Mesendoderm (in vitro differentiated cells): ENCODE results near the gene ANKRD55.

Source experiments
- DNase-seq: peaks from one replicate; pipeline ENCODE4 v3.0.0; 2013
- H2AK5ac ChIP-seq: 2 replicates; pipeline ENCODE4 v1.6.1; 2013; ENCODE audit warnings: low read length, inconsistent platforms
- H2BK120ac ChIP-seq: 2 replicates; pipeline ENCODE4 v1.6.1; 2013; ENCODE audit warnings: low read depth, mild to moderate bottlenecking, low read length, moderate library complexity, mixed read lengths
- H2BK15ac ChIP-seq: replicated peaks from 2 replicates; pipeline ENCODE4 v1.6.1; 2013; ENCODE audit warnings: low read depth, mild to moderate bottlenecking, moderate library complexity
- H2BK5ac ChIP-seq: 2 replicates; pipeline ENCODE4 v1.6.1; 2013; ENCODE audit warnings: low read length, inconsistent platforms
- H3K18ac ChIP-seq: 2 replicates; pipeline ENCODE4 v1.6.1; 2013; ENCODE audit warnings: mild to moderate bottlenecking, low read length, mixed read lengths
- H3K23ac ChIP-seq: one replicate; pipeline ENCODE4 v1.6.1; 2013; ENCODE audit warnings: low read length
- H3K27ac ChIP-seq: 2 replicates; pipeline ENCODE4 v1.5.1; 2013; ENCODE audit warnings: low read depth, mild to moderate bottlenecking, inconsistent platforms, low read length, moderate library complexity
- H3K27me3 ChIP-seq: 2 replicates; pipeline ENCODE4 v1.6.1; 2013; ENCODE audit warnings: low read length, control low read depth, mild to moderate bottlenecking, inconsistent platforms; ENCODE audit not compliant: insufficient read depth, poor library complexity
- H3K36me3 ChIP-seq: 2 replicates; pipeline ENCODE4 v1.6.1; 2013; ENCODE audit warnings: low read length, inconsistent platforms; ENCODE audit not compliant: control insufficient read depth, insufficient read depth
- H3K4ac ChIP-seq: one replicate; pipeline ENCODE4 v1.6.1; 2013; ENCODE audit warnings: low read depth, mild to moderate bottlenecking, low read length, moderate library complexity
- H3K4me1 ChIP-seq: 2 replicates; pipeline ENCODE4 v1.6.1; 2013; ENCODE audit warnings: low read depth, low read length, inconsistent platforms; ENCODE audit not compliant: control insufficient read depth
- H3K4me2 ChIP-seq: 2 replicates; pipeline ENCODE4 v1.6.1; 2013; ENCODE audit warnings: low read length
- H3K4me3 ChIP-seq: 2 replicates; pipeline ENCODE4 v1.5.1; 2013; ENCODE audit warnings: mild to moderate bottlenecking, low read length
- H3K56ac ChIP-seq: one replicate; pipeline ENCODE4 v1.6.1; 2013; ENCODE audit warnings: low read length
- H3K79me1 ChIP-seq: 2 replicates; pipeline ENCODE4 v1.6.1; 2013; ENCODE audit warnings: low read length, inconsistent platforms
- H3K79me2 ChIP-seq: 2 replicates; pipeline ENCODE4 v1.6.1; 2013; ENCODE audit warnings: mild to moderate bottlenecking, low read length; ENCODE audit not compliant: control insufficient read depth, insufficient read depth
- H3K9ac ChIP-seq: 2 replicates; pipeline ENCODE4 v1.6.1; 2013; ENCODE audit warnings: low read length, inconsistent platforms
- H4K5ac ChIP-seq: one replicate; pipeline ENCODE4 v1.6.1; 2013; ENCODE audit warnings: low read length
- H4K8ac ChIP-seq: one replicate; pipeline ENCODE4 v1.6.1; 2013; ENCODE audit warnings: low read depth, mild to moderate bottlenecking, control low read depth, low read length, moderate library complexity
- WGBS: extraction: QIAGEN DNeasy Blood & Tissue Kit; methylation state at CpG from one replicate; pipeline ENCODE4 v1.1.7; 2013; ENCODE audit warnings: low lambda C conversion rate, missing lambda C conversion rate; ENCODE audit not compliant: insufficient coverage; ENCODE audit errors: extremely low coverage; 5-methylcytosine and 5-hydroxymethylcytosine counted together

Gene ANKRD55

DNA sequence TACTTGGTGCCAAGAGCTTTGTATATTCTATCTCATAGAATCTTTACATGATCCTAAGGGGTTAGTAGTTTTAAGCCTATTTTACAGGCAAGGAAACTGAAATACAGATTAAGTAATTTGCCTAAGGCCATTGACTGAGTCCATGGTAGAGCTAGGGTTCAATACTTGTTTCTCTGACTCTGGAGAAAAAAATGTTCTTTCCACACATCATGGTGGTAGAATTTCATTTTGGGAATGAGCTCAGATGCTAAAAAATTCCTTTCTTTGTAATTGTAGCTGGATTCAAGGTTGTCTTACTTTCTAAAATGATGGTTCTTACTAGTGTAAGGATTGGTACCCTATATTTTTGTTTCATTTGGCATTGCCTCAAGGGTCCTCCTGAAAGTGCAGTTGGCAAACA is 86.0 kb downstream of the ANKRD55 start:
- H4K5ac ChIP-seq = no peak overlapping the region
- no peak overlapping the region for H2BK120ac ChIP-seq
- H2BK5ac ChIP-seq = no peak overlapping the region
- no peak overlapping the region for H4K8ac ChIP-seq
- H3K23ac ChIP-seq = no peak overlapping the region
- H3K4ac ChIP-seq = no peak overlapping the region
- no peak overlapping the region for H3K4me3 ChIP-seq
- H3K4me2 ChIP-seq = no peak overlapping the region
- H3K79me2 ChIP-seq = no peaks in the 10 kb centered on the region
- H3K27me3 ChIP-seq = no peaks in the 10 kb centered on the region
- DNase-seq = no peak
- H3K27ac ChIP-seq = no peak overlapping the region
- H2AK5ac ChIP-seq = no peak overlapping the region
- no peaks in the 10 kb centered on the region for H3K79me1 ChIP-seq
- H3K4me1 ChIP-seq = no peaks in the 10 kb centered on the region
- H3K56ac ChIP-seq = no peak overlapping the region
- H3K36me3 ChIP-seq = no peaks in the 10 kb centered on the region
- H2BK15ac ChIP-seq = no peak overlapping the region
- no peak overlapping the region for H3K9ac ChIP-seq
- H3K18ac ChIP-seq = no peak overlapping the region

DNA sequence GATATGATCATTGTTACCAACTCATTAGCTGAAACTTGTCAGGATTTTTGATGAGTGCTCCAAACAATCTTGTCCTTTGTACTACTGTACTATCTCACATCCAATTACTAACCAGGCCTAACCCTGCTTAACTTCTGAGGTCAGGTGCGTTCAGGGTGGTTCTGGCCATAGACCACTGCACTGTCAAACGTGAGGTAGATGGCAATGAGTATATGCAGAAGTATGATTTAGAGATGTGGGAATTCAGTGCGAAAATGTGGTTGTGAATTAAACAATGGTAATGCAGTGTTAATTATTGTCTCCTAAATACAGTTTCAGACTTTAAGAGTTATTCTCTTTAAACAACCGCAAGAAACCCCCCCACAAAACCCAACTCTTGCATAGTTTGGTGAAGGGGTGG is 86.5 kb downstream of the ANKRD55 start:
- Histone ChIP-seq H3K36me3 (no peaks in the 10 kb centered on the region), H4K5ac (no peak overlapping the region), H3K4ac (no peak overlapping the region), H3K9ac (no peak overlapping the region), H3K27ac (no peak overlapping the region), H3K23ac (no peak overlapping the region), H3K4me2 (no peak overlapping the region), H2BK15ac (no peak overlapping the region), H3K56ac (no peak overlapping the region), H3K79me2 (no peaks in the 10 kb centered on the region), H4K8ac (no peak overlapping the region), H3K79me1 (no peaks in the 10 kb centered on the region), H2BK120ac (no peak overlapping the region), H2BK5ac (no peak overlapping the region), H3K4me1 (no peaks in the 10 kb centered on the region), H2AK5ac (no peak overlapping the region), H3K4me3 (no peak overlapping the region), H3K27me3 (no peaks in the 10 kb centered on the region), H3K18ac (no peak overlapping the region)
- WGBS = no CpG with 5 or more reads among the region's 4 CpGs
- DNase-seq = no peak

DNA sequence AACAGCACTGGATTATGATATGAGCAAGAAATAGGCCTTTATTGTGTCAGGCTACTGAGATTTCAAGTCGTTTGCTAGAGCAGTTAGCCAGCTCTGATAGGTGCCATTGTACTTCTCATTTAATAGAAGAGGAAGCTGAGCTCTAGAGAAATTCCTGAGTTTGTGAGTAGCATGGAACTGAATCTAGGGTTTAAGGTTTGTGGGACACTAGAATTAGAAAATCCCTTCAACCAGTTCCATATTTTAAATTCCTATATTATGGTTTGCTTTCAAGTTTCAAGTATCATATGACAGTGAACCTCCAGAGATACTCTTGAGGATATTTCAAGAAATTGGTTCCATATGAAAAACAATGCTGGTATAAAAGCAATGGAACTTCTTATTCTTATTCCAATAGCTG is 87.6 kb downstream of the ANKRD55 start:
- H3K79me1 ChIP-seq = no peaks in the 10 kb centered on the region
- WGBS = no CpG with 5 or more reads among the region's 1 CpG
- H3K27me3 ChIP-seq = no peaks in the 10 kb centered on the region
- H2AK5ac ChIP-seq = no peak overlapping the region
- H3K27ac ChIP-seq = no peak overlapping the region
- H3K9ac ChIP-seq = no peak overlapping the region
- no peak overlapping the region for H3K56ac ChIP-seq
- H3K4me2 ChIP-seq = no peak overlapping the region
- H2BK15ac ChIP-seq = no peak overlapping the region
- no peak for DNase-seq
- no peak overlapping the region for H2BK120ac ChIP-seq
- H3K36me3 ChIP-seq = no peaks in the 10 kb centered on the region
- no peak overlapping the region for H3K4ac ChIP-seq
- H3K4me1 ChIP-seq = no peaks in the 10 kb centered on the region
- no peak overlapping the region for H3K23ac ChIP-seq
- no peak overlapping the region for H4K8ac ChIP-seq
- H2BK5ac ChIP-seq = no peak overlapping the region
- no peak overlapping the region for H4K5ac ChIP-seq
- H3K4me3 ChIP-seq = no peak overlapping the region
- H3K79me2 ChIP-seq = no peaks in the 10 kb centered on the region
- no peak overlapping the region for H3K18ac ChIP-seq

- H2AK5ac ChIP-seq = no peak overlapping the region
- H3K36me3 ChIP-seq = no peaks in the 10 kb centered on the region
- H3K56ac ChIP-seq = no peak overlapping the region
- no peaks in the 10 kb centered on the region for H3K27me3 ChIP-seq
- no peaks in the 10 kb centered on the region for H3K4me1 ChIP-seq
- no peaks in the 10 kb centered on the region for H3K79me1 ChIP-seq
- H3K4ac ChIP-seq = no peak overlapping the region
- no peak overlapping the region for H3K4me3 ChIP-seq
- WGBS = no CpG with 5 or more reads among the region's 1 CpG
- no peak overlapping the region for H3K27ac ChIP-seq
- no peak overlapping the region for H3K4me2 ChIP-seq
- no peak overlapping the region for H2BK5ac ChIP-seq
- DNase-seq = peak; percentile 77
- H3K79me2 ChIP-seq = no peaks in the 10 kb centered on the region
- no peak overlapping the region for H2BK120ac ChIP-seq
- no peak overlapping the region for H2BK15ac ChIP-seq
- no peak overlapping the region for H3K23ac ChIP-seq
- H3K9ac ChIP-seq = no peak overlapping the region
- H3K18ac ChIP-seq = no peak overlapping the region
- no peak overlapping the region for H4K8ac ChIP-seq
- H4K5ac ChIP-seq = no peak overlapping the region
Observed at GRCh38 chr5:56145106-56145505, 88.0 kb downstream of the ANKRD55 start.

DNA sequence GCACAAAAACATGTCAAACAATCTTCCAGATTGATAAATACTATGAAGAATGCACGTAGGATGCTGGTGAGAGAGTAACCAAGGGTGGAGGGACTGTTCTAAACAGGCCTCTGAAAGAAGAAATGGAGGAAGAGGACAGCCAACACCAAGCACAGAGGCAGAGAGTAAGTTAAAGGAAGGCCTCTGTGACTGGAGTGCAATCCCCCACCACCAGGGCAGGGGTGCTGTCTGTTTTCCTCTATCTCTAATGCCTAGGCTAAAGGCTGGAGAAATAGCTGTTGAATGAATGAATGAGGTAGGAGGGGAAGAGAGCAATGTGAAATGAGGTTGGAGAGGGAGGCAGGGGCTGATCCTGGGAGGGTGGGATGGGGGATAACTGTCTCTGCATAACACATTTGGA is 88.9 kb downstream of the ANKRD55 start:
- Histone ChIP-seq H2BK15ac (no peak overlapping the region), H2BK5ac (no peak overlapping the region), H3K27me3 (no peaks in the 10 kb centered on the region), H3K79me1 (no peaks in the 10 kb centered on the region), H3K56ac (no peak overlapping the region), H3K4me3 (no peak overlapping the region), H3K23ac (no peak overlapping the region), H2AK5ac (no peak overlapping the region), H3K9ac (no peak overlapping the region), H3K4me1 (no peaks in the 10 kb centered on the region), H3K18ac (no peak overlapping the region), H4K8ac (no peak overlapping the region), H4K5ac (no peak overlapping the region), H3K79me2 (no peaks in the 10 kb centered on the region), H2BK120ac (no peak overlapping the region), H3K36me3 (no peaks in the 10 kb centered on the region), H3K4ac (no peak overlapping the region), H3K27ac (no peak overlapping the region), H3K4me2 (no peak overlapping the region)
- DNase-seq = no peak
- WGBS = no CpG with 5 or more reads among the region's 1 CpG

- Histone ChIP-seq H2BK120ac (no peak overlapping the region), H3K4me1 (no peaks in the 10 kb centered on the region), H2AK5ac (no peak overlapping the region), H4K5ac (no peak overlapping the region), H3K27ac (no peak overlapping the region), H4K8ac (no peak overlapping the region), H3K79me2 (no peaks in the 10 kb centered on the region), H3K9ac (no peak overlapping the region), H3K4me2 (no peak overlapping the region), H3K36me3 (no peaks in the 10 kb centered on the region), H2BK5ac (no peak overlapping the region), H3K4ac (no peak overlapping the region), H3K27me3 (no peaks in the 10 kb centered on the region), H3K56ac (no peak overlapping the region), H3K4me3 (no peak overlapping the region), H3K23ac (no peak overlapping the region), H2BK15ac (no peak overlapping the region), H3K18ac (no peak overlapping the region), H3K79me1 (no peaks in the 10 kb centered on the region)
- WGBS = no CpG with 5 or more reads among the region's 2 CpGs
- DNase-seq = no peak
Observed at GRCh38 chr5:56143373-56143714, 89.8 kb downstream of the ANKRD55 start.
